ENCODE results near the gene CDC26. TPM values are rescaled to one million over a fixed set of nuclear protein-coding genes. Genes with fewer than 3 reads are reported as not detected.

The CDC26 gene
- polyA plus RNA-seq, 1 donor from 2014 or later: 88.0 TPM

- H3K36me3 ChIP-seq (ENCODE audit: insufficient read depth, low read length): no peaks in the 10 kb centered on the region
- H3K4me3 ChIP-seq (ENCODE audit: low read length): no peak overlapping the region
- H3F3A ChIP-seq (ENCODE audit: insufficient read depth, low read length, poor library complexity, severe bottlenecking): no peaks in the 10 kb centered on the region
- TF ChIP-seq TAF1 (IDR thresholded peaks at IDR 0.05; ENCODE audit: low read depth) (no peak), SMC3 (conservative IDR thresholded peaks at IDR 0.05; ENCODE audit: poor library complexity) (no peak), RAD21 (conservative IDR thresholded peaks at IDR 0.05) (no peak), EP300 (conservative IDR thresholded peaks at IDR 0.05; ENCODE audit: poor library complexity, severe bottlenecking) (no peak), EZH2 (IDR thresholded peaks at IDR 0.05; ENCODE audit: borderline replicate concordance, insufficient read depth, low read length, poor library complexity, severe bottlenecking) (no peak), MXI1 (conservative IDR thresholded peaks at IDR 0.05; ENCODE audit: poor library complexity, severe bottlenecking) (no peak), CTCF (IDR thresholded peaks at IDR 0.05; ENCODE audit: poor library complexity, severe bottlenecking) (no peak)
- no peak overlapping the region for H3K9ac ChIP-seq (ENCODE audit: low read length)
- no peaks in the 10 kb centered on the region for H4K20me1 ChIP-seq (ENCODE audit: insufficient read depth)
- H3K27ac ChIP-seq (ENCODE audit: low read length): no peak overlapping the region
- H3K79me2 ChIP-seq (replicated peaks; ENCODE audit: insufficient read depth, low read length): no peaks in the 10 kb centered on the region
- H3K27me3 ChIP-seq (ENCODE audit: insufficient read depth, low read depth, low read length): no peaks in the 10 kb centered on the region
- H3K9me2 ChIP-seq (ENCODE audit: insufficient read depth, low read length): no peaks in the 10 kb centered on the region
- H2AFZ ChIP-seq (ENCODE audit: low read depth, low read length): no peak overlapping the region
- no peak overlapping the region for H3K4me2 ChIP-seq (ENCODE audit: low read length)
- H3K9me3 ChIP-seq (ENCODE audit: low read length): no peaks in the 10 kb centered on the region
Measured at GRCh38 chr9:113299800-113300292, 24.5 kb upstream of the CDC26 start.

GRCh38 chr9:113298924-113299770 lies 23.8 kb upstream of the CDC26 start:
- Histone ChIP-seq H3K79me2 (replicated peaks; ENCODE audit: insufficient read depth, low read length) (no peaks in the 10 kb centered on the region), H3K36me3 (ENCODE audit: insufficient read depth, low read length) (no peaks in the 10 kb centered on the region), H3K27ac (ENCODE audit: low read length) (no peak overlapping the region), H4K20me1 (ENCODE audit: insufficient read depth) (no peaks in the 10 kb centered on the region), H2AFZ (ENCODE audit: low read depth, low read length) (no peak overlapping the region), H3K27me3 (ENCODE audit: insufficient read depth, low read depth, low read length) (no peaks in the 10 kb centered on the region), H3K9ac (ENCODE audit: low read length) (no peak overlapping the region), H3K9me2 (ENCODE audit: insufficient read depth, low read length) (no peaks in the 10 kb centered on the region), H3K4me2 (ENCODE audit: low read length) (no peak overlapping the region), H3F3A (ENCODE audit: insufficient read depth, low read length, poor library complexity, severe bottlenecking) (no peaks in the 10 kb centered on the region), H3K4me3 (ENCODE audit: low read length) (no peak overlapping the region), H3K9me3 (ENCODE audit: low read length) (no peaks in the 10 kb centered on the region)
- no peak for TF ChIP-seq POLR2AphosphoS5 (IDR thresholded peaks at IDR 0.05)
- TF ChIP-seq REST (IDR thresholded peaks at IDR 0.05; ENCODE audit: borderline replicate concordance): no peak
- no peak for TF ChIP-seq SMC3 (conservative IDR thresholded peaks at IDR 0.05; ENCODE audit: poor library complexity)
- no peak for TF ChIP-seq RAD21 (conservative IDR thresholded peaks at IDR 0.05)
- no peak for TF ChIP-seq EZH2 (IDR thresholded peaks at IDR 0.05; ENCODE audit: borderline replicate concordance, insufficient read depth, low read length, poor library complexity, severe bottlenecking)

Measured in neural cell (in vitro differentiated cells).